HG03521 (cell line): Measurements from ENCODE around the gene BRD8.

Source experiments
- ATAC-seq: cut with Tn5 transposase; IDR thresholded peaks from one replicate; pipeline ENCODE4 v1.9.1; 2021; ENCODE audit warnings: mild to moderate bottlenecking, moderate library complexity; ENCODE audit not compliant: unreplicated experiment

BRD8 gene

DNA sequence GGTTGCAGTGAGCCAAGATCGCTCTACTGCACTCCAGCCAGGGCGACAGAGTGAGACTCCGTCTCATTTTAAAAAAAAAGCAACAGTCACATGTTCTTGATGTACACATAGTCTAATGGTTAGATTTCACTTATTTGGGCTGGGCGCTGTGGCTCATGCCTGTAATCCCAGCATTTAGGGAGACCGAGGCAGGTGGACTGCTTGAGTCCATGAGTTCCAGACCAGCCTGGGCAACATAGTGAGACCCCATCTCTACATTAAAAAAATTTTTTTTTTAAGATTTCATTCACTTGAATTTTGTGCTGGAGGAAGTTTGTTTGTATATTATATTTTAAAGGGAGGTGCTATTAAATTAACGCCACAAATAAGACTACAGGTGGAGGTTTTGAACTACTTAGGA is 72.7 kb downstream of the BRD8 start:
- no peak for ATAC-seq

DNA sequence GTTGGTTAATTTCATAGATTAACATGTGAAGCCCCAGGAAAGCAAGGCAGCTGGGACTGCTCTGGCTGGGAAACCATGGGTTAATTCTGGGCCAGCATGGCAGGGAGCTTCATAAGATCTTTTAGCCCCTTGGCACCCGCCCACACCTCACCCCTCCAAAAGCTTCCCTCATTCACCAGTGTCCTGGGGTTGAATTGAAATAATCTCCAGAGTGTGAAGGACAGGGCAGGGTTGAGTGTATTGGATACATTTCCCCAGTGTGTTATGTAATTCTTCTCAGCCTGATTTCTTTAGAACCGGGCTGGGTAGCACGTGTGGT is 75.2 kb downstream of the BRD8 start:
- ATAC-seq, result no peak

DNA sequence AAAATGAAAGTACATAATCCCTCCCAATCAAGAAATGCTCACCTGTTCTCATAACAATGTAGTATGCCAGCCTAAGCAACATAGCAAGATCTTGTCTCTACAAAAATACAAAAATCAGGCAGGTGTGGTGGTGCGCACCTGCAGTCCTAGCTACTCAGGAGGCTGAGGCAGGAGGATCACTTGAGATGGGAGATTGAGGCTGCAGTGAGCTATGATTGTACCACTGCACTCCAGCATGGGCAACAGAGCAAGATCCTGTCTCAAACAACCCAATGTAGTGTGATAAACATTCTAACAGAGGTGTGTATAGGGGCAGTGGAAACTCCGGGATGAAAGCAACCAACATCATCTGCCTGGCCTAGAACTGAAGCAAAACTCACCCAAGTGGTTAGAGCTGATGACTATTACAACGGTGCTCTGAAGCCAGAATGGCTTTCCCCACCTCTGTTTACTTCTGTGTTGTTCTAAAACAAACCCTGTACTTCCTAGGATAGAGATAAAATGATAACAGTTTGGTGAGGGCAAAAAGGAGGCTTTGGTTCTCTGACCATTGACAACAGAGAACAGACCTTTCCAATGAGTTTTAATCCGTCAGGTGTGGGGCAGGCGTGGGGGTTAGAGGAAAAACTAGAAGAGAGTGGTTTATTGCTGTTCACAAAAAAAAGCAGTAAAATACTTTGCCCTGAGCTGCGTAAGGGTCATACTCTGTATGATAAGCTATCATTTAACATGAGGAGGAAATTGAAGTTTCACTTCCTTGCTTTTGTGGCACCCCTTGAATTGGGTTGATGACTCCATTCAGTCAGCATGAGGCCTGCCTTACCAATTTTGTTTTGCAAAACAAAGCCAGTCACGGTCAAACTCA is 75.7 kb downstream of the BRD8 start:
- no peak for ATAC-seq

DNA sequence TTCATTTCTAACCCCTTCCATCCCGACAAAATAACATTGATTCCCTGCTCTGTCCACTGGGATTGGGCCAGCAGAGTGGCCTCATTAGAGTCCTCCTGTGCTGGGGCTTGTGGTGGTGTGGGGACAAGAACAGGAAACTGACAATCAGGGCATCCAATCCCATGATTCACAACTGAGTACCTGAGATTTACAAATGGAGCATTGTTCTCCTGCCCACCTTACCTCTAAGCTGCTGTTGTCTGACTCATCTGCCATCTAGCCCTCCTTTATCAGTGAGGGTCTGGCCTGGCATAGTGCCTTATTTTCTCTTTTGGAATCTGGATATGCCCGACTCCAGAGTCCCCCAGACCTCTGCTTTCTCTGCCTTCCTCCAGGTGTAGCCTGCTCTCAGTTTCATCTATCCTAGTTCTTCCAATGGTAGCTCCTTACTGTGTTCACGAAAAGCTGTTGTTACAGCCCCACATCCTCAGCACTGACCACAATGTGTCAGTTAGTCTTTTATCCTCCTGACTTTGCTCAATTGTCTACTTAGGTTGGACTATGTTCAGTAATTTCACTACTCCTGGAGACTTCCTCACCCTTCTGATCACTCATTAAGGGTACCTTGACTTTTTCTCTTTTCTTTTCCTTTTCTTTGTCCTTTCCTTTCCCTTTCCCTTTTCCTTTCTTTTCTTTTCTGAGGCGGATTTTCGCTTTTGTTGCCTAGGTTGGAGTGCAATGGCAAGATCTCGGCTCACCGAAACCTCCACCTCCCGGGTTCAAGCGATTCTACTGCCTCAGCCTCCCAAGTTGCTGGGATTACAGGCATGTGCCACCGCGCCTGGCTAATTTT is 81.2 kb downstream of the BRD8 start:
- ATAC-seq, result no peak

DNA sequence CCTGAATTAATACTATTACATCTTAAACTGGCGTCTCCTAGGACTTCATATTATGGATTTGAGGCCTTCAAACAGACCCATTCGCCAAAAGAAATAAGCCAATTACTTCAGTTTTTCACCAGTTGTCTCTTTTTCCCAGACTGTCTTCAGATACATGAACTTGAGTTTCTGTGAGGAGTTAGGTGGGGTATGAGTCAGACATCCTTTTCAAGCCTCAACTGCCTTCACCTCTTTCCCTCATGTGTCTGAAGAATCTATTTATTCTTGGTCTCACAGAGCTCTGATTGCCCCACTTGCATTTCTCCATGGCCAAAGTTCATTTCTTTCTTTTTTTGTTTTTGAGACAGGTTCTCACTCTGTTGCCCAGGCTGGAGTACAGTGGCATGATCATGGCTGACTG is 82.1 kb downstream of the BRD8 start:
- no peak for ATAC-seq

DNA sequence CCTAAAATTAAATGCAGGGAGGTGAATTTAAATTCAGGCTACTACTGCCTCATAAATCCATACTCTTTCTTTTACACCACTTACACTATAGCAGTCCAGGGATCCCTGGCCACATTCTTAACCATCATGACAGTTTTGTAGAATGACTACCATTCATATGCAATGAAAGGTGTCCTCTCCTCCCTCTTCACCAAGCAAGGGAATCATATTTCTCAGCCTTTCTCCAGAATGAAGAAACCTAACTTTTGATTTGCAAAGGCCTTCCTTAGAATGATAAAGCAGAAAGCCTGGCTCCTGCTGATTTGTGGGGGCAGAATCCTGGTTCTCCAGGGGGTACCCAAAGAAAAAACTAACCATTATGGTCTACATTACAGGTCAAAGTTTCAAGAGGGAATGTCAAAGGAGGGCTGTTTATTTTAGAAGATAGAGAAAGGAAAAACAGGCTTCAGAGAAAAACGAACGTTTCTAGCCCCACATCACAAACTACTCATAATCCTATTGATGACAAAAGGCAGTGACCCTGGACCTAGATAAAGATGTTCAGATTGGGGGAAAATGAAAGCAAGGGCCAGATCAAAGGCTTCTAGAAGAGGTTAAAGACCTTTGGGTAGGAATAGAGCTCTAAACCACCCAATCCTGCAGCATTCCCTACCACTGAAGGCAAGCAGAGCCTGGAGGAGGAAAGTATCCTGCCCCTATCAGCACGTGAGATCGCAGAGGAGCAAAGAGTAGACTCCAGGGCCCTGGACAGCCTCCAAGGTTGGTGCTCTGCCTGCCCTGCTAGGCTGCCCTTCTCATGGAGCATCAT is 83.1 kb downstream of the BRD8 start:
- no peak for ATAC-seq

DNA sequence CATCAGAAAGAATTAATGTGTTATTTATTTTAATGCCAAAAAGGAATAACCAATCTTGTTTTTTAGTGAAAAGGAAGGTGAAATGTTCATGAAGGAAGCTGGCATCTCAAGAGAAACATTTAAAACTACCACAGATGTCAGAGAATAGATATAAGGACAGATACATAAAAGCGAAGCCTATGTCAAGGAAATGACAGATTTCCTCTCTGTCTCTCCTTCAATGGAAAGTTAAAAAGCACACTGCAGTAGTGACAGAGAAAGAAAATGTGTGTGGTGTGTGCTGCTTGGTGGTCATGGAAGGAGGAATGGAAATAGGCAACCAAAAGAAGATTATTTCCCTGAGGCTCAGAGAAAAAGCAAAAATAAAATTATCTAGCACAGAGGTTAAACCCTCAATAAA is 85.4 kb downstream of the BRD8 start:
- no peak for ATAC-seq

DNA sequence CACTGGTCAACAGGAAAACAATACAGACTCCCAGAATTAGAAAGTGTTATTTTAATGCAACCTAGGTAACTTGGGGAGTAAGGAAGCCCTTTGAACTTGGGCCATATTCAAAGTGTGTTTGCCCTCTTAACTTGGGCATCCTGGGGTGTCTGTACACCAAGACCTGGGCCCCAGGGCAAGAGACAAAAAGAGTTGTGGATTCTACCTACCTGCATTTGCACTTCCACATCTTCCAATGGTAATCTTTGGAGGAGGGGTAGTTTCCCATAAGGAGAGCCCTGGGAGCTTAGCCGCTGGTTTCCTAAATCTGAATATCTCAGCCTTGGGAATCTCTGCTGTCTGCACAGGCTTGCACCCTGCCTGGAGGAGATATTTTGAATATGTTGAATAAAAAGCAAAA is 86.1 kb downstream of the BRD8 start:
- ATAC-seq, result no peak

DNA sequence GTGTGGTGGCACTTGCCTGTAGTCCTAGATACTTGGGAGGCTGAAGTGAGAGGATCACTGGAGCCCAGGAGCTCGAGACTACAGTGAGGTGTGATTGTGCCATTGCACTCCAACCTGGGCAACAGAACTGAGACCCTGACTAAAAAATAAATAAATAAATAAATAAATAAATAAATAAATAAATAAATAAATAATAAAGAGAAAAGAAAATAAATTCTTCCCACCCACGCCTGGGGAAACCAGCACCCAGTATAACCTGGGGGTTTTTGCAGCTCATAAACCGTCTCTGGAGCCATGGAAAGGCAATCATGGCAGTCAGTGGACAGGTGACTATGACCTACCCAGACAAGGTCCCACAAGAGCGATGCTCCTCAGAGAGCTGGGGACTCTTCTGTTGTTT is 86.7 kb downstream of the BRD8 start:
- no peak for ATAC-seq
